Amniotic epithelial cell (primary cell): ENCODE results near the gene BLACAT1.
A peak's percentile ranks its signal among the peaks of the same experiment; 100 is the strongest.

Source experiments
- DNase-seq: peaks from one replicate; pipeline ENCODE4 v3.0.0-alpha.2; 2010; ENCODE audit warnings: low read depth

BLACAT1 gene

DNA sequence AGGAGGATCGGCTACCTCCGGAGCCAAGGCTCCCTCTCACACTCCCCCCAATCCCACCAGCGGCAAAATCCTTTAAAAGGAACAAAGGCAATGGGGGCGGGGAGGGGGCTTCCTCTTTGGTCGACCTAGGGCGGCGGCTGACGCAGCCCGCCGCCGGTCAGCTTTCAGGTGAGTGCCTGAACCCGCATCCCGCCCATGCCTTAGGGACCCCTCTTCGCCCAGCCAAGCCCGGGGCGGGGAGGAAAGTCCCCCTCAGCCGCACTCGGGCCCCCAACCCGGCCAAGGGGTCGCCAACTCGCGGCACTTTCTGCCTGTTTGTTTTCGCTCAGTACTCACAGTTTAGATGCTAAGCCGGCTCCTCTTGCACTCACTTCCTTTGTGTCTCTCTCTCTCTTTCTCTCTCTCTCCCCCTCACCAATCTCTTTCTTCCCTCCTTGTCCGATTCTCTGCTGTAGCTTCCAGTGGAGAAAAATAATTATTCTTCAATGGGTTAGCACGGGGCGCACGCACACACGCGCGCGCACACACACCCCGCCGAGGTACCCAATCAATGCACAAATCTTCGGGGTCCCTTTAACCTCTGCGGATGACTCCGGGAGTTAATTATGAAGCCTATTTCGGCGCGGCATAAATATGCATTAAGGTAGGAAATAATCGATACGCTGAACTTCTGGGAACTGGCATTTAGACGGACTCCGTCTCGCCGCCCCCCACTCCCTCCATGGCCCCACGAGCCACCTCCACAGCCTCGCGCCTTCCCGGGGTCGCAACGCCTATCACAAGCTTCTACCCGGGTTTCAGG is at the start of gene BLACAT1:
Gene BLACAT1, minus strand, starts transcription at position 465 of the 802 bp plus-strand sequence.
- DNase-seq: no peak

DNA sequence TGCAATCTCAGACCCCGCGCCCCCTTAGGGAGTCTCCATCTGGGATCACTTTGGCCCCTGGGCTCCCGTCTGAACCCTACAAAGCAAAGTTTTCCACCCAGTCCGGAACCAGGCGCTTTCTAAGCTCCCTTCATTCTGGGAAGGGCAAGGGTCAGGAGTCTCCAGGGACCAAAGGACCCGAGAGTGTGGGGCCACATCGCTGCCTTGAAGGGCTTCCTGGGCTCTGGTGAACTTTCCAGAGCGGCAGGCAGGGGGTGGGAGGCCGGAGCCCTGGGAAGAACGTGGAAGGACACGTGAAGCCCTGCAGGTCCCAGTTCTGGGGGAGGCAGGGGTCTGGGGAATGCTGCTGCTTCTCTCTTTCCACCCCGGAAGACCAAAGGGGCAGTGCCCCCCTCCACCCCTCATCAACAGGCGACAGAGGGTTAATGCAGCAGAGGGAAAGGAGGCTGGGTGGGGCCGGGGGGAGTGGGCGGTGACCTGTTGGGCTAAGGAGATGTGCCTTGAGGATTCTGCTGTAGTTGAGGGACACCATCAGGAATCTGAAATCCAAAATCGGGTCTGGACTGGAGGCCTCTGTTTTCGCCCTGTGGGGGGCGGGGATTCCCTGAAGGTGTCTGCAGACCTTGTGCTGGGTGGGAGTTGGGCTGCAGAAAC is 49.4 kb upstream of the BLACAT1 start:
- DNase-seq: no peak

DNA sequence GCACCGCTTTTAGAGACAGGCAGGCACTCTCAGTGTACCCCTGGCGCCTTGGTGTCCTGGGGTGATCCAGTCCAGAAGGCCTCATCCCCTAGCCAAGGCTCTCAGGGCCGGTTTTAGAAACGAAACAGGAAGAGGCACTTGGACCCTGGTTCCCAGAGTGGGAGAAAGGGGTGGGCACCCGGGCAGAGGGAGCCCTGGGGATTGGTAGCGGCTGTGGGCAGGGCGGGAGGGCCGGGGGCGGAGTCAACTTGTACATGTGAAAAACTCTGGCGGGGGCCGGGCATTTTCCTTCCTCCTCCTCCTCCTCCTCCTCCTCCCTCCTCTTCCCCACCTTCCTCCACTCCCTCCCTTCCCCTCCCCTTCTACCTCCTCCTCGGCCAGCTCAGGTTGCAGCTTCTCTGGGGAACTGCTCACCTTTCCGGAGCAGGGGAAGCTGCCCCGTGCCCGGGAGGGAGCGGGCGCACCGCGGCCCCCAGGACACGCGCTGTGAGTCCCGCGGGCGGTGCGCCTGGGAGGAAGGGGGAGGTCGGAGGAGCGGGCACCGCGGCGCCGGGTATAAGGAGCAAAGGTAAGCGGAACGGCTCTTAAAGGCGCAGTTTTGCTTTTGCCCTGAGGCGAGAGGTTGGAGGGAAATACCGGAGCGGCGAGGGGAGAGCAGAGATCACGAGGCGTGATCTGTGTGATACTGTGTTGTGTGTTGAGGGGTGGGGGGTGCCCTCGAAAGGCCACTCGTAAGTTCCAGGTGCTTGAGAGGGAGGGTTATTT is 48.6 kb upstream of the BLACAT1 start, which contains the start of gene CDK18:
Gene CDK18, plus strand, starts transcription at position 359 of the 765 bp plus-strand sequence. CDS start 18,499 bp downstream, outside the sequence.
- peak; percentile 47 for DNase-seq

DNA sequence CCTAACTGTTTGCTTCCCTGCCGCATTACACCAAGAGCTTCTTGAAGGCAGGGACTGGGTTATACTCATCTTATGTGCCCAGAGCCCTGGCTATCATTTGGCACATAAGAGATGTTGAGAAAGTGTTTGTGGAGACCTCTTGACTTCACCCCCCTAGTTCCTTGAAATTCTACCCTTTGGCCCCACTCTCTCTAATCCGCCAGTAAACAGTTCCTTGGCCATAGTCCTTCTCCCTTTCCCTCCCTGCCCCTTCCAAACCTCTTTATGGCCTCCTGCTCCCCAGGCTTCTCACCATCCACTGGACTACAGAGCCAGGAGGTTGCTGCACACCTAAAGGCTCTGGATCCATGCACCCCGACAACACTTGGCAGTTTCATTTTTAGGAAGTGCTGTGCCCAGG is 47.1 kb upstream of the BLACAT1 start:
- no peak for DNase-seq

DNA sequence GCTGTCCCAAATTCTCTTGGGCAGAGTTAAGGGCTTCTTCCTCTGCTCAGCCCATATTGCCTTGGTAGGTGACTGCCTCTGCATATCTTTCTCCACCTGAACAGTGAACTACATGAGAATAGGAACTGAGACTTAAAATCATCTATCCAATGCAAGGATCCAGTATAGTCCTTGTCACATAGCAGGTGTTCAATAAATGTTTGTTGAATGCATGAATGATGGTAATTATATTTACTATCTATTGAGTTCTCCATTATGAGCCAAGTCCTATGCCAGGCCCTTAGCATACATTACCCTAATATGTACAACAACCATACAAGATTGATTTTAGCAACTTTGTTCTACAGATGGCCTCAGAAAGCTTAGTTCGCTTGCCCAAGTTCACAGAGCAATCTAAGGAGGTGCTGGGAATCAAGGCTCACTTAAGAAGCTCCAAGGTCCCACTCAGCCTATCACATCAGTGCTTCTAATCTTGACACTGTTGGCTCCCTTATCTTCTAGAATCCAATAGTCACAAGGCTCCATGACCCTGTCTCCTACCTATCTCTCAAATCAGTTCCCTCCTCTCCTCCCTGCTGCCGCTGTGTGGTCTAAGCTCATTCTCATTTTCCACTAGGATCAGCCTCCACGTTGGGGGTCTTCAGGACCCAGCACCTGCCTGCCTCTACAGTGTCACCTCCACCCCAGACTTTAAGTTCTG is 46.4 kb upstream of the BLACAT1 start:
- DNase-seq: no peak

DNA sequence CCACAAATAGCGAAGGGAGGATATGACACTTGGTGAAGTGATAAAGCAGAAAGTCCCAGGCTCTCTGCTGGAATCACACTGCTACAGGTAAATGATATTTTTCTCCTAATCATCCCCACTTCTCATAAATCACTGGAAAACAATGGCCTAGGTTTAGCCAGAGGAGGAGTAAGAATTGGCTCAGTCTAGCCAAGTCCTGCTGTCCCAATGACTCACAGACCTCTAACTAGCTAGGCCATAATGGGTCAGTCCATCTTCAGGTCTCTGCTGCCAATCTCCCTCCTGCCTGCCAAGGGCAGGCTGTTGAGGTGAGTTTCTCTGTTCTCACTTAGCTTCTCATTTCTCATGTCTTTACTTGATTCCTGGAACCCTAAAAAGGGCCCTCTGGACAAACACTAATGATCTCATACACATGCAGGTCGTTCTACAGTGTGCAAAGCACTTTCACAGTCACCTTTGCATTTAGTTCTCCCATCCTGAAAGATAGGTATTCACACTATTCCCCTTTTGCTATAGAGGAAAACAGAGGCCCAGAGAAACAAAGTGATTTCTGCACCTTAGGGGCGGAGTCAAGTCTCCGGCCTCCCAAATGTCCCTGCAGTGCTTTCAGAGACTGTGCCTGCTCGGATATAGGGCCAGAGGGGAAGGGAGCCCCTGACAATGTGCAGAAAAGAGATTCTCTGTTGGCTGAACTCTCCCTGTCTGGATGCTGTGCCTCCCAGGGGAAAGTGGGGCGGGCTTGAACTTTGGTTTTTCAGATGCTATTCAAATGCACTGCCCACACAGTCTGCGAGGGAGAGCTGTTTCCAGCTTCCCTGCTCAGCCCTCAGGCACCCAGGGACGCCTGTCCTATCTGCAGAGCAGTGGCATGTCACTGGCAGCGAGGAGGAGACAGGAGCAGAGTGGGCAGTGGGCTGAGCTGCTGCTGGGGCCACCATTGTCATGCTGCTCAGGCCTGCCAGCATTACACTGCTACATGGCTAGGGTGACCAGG is 44.7 kb upstream of the BLACAT1 start:
- DNase-seq: no peak

DNA sequence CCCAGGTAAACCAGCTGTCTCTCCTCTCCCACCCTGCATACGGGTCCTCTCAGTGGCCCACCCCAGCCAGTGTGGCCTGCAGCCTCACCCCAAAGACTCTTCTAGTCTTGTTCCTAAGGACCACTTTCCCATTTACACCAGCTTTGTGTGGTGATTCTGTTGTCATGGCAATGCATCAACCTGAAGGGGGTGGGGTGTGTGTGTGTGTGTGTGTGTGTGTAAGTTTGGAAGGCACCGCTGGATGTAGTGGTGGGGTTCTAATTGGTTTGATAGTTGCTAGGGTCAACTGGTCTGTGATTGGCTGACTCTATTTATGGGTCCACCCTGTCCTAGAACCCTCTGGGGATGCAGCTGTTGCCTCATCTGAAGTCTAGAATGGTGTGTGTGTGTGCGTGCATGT is 43.9 kb upstream of the BLACAT1 start:
- DNase-seq: no peak

DNA sequence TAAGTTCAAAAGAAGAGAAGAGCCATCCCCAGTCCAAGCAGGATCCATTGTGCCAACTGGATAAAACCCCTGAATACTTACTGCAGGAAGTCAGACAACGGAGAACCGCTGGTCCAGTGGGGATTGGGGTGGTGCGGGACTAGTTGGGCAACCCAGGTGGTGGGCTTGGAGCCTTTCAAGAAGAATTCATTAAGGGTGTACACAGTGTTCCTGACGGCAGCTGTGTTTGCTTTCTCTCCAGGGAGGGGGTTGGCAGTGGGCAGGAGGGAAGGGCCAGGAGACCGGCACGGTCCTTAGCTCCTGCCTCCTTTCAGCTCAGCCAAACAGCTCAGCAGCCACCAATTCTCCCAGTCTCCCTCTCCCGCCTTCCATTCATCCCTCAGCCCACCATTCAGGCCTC is 41.5 kb upstream of the BLACAT1 start:
- DNase-seq: no peak

DNA sequence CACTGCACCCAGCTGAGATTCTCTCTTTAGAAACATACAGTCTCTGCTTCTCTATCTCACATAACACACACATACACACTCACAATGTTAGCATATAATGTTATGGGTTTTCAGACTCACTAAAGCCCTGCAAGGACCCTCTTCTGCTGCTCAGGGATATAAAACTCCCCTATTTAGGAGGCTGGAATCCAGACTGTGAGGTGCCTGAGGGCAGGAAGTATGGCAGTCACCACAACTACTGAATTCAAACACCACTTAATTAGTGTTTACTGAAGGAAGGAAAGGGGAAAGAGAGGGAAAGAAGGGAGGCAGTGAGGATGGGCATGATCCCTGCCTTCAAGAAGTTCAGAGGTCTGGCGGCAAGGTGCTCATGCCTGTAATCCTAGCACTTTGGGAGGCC is 40.8 kb upstream of the BLACAT1 start:
- DNase-seq: no peak

DNA sequence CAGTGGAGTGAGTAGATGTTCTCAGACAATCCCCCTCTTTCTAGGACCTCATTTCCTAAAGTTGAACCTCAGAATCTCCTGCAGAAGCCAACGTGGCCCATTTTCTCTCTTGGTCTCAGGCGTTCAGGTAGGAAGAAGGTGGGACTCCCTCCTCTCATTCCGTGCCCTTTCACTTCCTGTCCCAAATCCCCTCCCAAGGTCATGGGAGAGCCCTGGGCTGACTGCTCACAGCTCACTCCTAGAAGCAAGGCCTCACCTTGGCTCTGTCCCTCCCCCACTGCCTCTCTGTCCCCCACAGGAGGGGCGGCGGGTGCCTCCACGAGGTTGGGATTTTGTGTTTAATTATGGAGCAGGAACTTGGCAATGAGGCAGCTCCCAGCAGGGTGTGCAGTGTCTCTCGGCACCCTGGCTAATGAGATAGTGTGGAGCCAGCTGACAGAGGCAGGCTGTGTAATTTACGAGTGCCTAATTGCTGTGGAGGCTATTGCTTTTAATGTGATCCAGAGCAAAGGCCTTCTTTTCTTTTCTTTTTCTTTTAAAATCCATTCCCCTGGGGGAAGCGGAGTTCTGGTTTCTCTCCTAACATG is 39.5 kb upstream of the BLACAT1 start:
- no peak for DNase-seq

DNA sequence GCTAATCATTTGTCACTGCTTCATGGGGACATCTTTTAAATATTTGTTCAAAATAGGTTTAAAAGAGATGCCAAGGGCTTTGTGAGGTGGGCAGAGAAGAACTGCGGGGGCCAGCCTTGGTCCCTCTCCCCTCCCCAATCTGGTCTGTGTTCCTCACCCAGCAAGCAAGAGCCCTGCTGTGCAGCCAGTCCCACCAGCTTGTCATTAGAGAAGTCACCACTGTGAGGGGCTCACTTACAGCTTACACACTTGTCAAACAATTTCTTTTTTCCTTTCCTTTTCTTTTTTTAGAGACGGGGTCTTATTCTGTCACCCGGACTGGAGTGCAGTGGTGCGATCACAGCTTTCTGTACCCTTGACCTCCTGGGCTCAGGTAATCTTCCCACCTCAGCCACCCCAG is 38.3 kb upstream of the BLACAT1 start:
- no peak for DNase-seq

DNA sequence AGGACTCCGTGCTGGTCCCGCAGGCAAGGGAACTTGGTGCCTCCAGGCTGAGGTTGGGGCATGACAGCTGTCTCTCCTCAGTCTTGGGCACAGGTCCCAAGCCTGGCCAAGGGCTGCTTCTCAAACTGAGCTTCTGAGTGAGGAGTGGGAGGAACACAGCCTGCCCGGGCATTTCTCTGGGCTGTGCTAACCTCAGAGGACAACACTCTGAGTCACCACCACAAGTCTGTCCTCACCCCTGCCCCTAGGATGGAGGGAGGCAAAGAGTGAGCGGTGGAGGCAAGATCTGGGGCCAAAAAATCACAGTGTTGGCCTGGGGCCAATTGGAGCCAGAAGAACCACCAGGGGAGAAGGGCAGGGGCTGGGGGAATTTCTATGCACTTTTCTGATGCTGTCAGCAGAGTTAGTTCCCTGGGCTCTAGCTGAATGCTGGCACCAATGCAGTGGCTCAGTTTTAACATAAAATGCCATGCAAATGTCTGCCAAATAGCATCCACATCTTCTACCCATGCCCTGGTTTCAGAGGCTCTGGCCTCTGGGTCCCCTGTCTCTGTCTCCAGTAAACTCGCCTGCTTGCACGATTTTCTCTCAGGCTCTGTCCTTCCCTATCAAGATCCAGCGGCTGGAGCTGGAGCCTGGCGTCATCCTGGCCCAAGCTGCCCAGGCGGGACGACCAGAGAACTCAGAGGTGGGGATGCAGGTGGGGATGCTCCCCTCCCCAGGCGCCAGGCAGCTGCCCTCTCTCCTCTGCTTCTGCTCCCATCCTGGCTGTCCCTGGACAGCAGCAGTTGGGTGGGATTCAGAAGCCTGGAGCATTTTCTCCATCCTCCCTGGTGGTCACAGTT is 37.6 kb upstream of the BLACAT1 start:
- DNase-seq: peak; percentile 82

DNA sequence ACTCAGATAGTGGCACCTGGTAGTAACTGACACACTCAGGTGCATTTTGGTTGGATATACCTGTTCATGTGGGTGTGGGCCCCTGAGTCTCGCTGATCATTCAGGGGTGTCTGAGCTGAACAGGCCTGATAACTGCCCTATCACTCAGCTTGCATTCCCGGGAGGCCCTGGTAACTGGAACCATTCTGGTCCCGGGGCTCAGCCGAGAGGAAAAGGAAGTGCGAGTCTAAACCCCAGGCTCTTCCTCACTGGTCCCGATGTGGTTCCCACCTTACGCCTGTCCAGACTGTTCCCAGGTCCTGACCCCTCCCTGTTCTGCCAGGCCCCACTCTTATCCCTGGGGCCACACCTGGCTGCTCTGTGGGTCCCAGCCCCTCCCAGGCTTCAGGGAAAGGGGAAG is 36.9 kb upstream of the BLACAT1 start:
- no peak for DNase-seq

DNA sequence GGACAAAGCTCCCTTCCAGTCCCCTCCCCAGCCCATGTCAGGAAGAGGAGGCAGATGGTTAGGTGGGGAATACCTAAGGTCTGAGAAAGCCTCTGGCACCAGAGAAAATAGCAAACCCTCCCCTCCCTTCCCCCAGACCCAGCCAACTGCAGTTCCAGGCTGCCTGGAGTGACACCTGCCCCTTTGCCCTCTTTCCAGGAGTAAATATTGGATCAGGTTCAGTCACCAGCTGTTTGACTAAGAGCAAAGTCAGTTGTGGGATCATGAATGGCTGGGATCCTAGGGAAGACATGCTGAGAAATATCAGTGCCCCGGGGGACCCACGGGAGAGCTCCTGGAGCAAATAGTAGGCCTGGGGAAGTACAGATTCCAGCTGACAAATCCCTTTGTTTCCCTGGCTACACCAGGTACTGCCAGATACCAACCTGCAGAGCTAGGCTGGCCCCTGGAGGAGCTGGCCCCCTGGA is 36.4 kb upstream of the BLACAT1 start:
- DNase-seq: no peak

DNA sequence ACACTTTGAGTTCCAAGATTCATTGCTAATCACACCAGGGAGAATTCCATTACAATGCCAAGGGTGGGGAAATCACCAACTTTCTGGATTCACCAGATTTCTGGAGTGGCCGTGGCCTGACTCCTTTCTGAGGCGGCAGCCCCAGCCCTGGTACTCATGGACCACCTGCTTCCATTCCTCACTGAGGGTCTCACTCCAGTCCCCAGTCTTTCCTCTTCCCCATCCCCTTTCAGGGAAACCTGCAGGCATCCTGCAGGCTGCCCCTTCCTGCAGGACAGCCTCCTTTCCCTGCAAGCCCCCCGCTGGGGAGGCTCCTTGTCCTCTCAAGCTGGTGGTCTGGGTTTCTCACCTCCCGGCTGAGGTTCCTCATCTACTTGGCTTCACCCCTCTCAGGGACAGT is 35.9 kb upstream of the BLACAT1 start:
- DNase-seq: no peak

DNA sequence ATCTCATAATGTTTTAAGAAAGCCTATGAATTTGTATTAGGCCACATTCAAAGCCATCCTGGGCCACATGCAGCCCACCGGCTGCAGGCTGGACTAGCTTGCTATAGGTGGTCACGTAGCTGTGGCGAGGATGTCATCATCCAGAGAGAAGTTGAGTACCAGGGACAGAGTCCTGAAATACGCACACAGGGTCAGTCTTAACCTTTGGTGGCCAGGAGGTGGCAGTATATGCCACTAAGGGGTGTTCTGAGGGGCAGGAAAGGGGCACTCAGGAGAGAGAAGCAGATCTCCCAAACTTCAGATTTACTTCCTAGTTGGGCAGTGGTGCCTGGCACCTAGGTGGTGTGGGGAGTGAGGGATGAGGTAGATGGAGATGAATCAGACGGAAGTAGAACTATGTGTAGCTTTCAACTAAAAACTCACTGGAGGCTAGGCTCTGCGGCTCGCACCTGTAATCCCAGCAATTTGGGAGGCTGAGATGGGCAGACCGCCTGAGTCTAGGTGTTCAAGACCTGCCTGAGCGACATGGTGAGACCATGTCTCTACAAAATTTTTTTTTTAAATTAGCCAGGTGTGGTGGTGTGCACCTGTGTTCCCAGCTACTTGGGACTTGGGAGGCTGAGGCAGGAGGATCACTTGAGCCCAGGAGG is 32.4 kb upstream of the BLACAT1 start:
- peak; percentile 56 for DNase-seq

DNA sequence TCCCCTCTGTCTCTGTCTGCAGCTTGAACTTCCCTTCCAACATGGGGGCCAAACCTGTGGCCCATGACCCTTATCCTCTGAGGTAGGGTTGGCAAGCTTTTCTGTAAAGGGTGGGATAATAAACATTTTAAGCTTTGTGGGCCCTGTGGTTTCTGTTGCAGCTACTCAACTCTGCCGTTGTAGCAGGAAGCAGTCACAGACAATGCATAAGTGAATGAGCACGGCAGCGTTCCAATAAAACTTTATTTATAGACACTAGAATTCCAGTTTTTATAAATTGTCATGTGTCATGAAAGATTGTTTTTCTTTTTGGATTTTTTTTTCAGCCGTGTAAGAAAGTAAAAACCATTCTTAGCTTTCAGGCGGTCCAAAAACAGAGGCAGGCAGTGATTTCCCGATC is 30.4 kb upstream of the BLACAT1 start:
- DNase-seq: no peak

DNA sequence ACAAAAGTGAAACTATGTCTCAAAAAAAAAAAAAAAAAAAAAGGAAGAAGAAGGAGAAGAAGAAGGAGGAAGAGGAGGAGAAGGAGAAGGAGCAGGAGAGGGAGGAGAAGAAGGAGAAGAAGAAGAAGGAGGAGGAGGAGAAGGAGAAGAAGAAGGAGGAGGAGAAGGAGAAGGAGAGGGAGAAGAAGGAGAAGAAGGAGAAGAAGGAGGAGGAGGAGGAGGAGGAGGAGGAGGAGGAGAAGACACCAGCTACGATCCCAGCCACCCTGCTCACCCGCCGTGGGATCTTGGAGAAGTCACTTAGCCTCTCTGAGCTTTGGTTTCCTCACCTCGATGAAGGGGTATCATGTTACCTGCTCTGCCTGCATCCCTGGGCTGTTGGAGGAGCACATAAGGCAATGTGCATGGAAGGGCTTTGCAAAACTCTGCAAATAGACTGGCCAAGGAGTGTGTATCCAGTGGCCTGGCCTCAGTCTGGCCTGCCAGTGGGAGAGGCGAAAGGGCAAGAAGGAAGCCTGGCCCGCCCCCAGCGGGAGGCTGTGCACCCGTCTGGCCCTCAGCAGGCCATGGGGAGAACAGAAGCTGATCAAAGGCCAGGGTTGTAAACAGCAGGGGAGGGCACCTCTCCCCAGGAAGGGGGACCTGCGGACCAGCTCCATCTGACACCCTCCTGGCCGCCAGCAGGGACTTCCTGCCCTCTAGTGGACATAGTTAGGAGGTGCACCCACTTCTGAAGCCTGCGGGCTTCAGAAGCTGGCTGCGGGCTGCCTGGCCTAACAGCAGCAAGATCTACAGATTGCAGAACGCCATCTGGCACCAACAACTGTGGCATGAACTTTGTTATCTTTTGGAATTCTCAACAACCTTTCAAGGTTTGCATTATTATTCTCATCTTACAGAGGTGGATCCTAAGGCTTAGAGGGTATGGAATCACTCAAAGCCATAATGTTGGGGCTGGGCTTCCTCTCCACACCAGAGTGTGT is 29.4 kb upstream of the BLACAT1 start:
- DNase-seq: peak; percentile 59
